Subcutaneous abdominal adipose tissue (tissue), 5 donors: ENCODE measurements around the gene ACAP2.
"Not testable (repeated sequence)": the region's sequence is repeated elsewhere in the genome, so short reads cannot be mapped to it uniquely, and the experiment has no call there.

ENCODE experiments used
- H3K27ac ChIP-seq: one replicate; pipeline ENCODE4 v1.7.0; 2013; ENCODE audit warnings: low read depth, mild to moderate bottlenecking, inconsistent platforms, low read length, moderate library complexity
- H3K27me3 ChIP-seq, 5 donors: one replicate each; pipeline ENCODE4 v1.7.0; 2013; ENCODE audit warnings: low read length in 5 of 5, inconsistent platforms in 1 of 5; ENCODE audit not compliant: control insufficient read depth in 5 of 5, insufficient read depth in 4 of 5
- H3K36me3 ChIP-seq, 5 donors: one replicate each; pipeline ENCODE4 v1.7.0; 2013; ENCODE audit warnings: low read length in 5 of 5; ENCODE audit not compliant: control insufficient read depth in 5 of 5, insufficient read depth in 5 of 5
- H3K4me1 ChIP-seq, 5 donors: one replicate each; pipeline ENCODE4 v1.7.0; 2013; ENCODE audit warnings: low read length in 5 of 5, mild to moderate bottlenecking in 3 of 5, moderate library complexity in 1 of 5; ENCODE audit not compliant: control insufficient read depth in 5 of 5, insufficient read depth in 5 of 5
- H3K4me3 ChIP-seq, 5 donors: one replicate each; pipeline ENCODE4 v1.7.0; 2013; ENCODE audit warnings: low read length in 5 of 5, low read depth in 1 of 5
- H3K9ac ChIP-seq, 5 donors: one replicate each; pipeline ENCODE4 v1.7.0; 2013; ENCODE audit warnings: low read length in 5 of 5, mild to moderate bottlenecking in 4 of 5, moderate library complexity in 3 of 5
- H3K9me3 ChIP-seq, 5 donors: one replicate each; pipeline ENCODE4 v1.7.0; 2013; ENCODE audit warnings: low read length in 5 of 5; ENCODE audit not compliant: control insufficient read depth in 5 of 5
- donor health status: healthy.
- donor health status: healthy.
- donor health status: healthy.
- donor health status: healthy.
- donor health status: healthy.

Gene ACAP2

DNA sequence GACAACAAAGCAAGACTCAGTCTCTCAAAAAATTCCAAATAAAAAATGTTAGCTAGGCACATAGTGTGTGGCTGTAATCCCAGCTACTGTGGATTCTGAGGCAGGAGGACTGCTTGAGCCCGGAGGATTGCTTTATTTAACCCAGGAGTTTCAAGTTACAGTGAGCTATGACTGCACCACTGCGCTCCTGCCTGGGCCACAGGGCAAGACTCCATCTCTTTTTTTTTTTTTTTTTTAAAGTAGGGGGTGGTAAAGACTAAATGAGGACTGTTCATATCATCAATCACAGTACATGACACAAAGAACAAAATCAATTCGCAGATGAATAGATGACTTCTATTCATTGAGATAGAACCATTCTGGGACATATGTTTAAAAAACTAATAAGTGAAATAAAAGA, 48.1 kb downstream of the ACAP2 start:
- Histone ChIP-seq H3K4me3 (no peak overlapping the region), H3K36me3 (peaks cover 0 to 2% (median 0%) of the 10 kb centered on the region in 5 donors), H3K4me1 (peaks cover 0 to 33% (median 10%) of the 10 kb centered on the region in 5 donors), H3K9ac (no peak overlapping the region), H3K27me3 (no peaks in the 10 kb centered on the region), H3K9me3 (no peaks in the 10 kb centered on the region), H3K27ac (no peak overlapping the region)

DNA sequence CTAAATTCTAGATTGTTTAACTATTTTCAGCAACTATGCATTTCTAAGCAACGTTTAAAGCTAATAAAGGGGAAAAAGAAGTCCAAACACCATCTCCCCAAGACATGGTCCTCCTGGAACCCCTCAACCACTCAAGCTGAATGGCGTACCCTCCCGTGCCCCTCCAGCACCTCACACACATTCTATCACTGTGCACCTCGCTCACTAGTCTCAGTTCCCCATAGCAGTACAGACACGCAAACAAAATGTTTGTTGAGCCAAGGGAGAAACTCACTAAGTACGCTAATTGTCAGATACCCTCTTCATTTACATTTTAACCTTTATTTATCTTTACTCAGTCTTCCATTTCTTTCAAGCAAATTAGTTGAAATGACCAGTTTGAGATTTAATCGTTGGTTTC, 48.8 kb downstream of the ACAP2 start:
- no peak overlapping the region for H3K27ac ChIP-seq
- peaks cover 0 to 33% (median 10%) of the 10 kb centered on the region in 5 donors for H3K4me1 ChIP-seq

DNA sequence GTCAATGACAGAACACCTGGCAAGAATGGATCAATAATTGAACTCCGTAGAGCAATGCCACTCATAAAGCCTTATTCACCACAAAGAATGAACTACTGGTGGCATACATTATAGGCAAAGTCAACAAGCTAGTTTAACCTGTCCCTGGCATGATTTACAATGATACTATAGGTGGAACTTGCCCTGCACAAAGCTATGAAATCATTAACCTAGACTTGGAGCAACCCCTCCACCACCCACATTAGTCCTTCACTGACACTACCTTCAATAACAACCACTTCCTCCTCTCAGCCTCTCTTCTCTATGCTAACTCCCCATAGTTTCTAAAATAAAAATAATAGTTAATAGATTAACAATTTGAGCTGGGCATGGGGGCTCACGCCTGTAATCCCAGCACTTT, 54.4 kb downstream of the ACAP2 start:
- Histone ChIP-seq H3K9ac (no peak overlapping the region), H3K36me3 (peaks cover 0 to 2% (median 0%) of the 10 kb centered on the region in 5 donors), H3K4me1 (peaks cover 0 to 6% (median 0%) of the 10 kb centered on the region in 5 donors), H3K27me3 (no peaks in the 10 kb centered on the region), H3K27ac (no peak overlapping the region), H3K9me3 (no peaks in the 10 kb centered on the region), H3K4me3 (no peak overlapping the region)

More for the DNA sequence above, 48.8 kb downstream of the ACAP2 start:
- no peaks in the 10 kb centered on the region for H3K9me3 ChIP-seq
- no peak overlapping the region for H3K9ac ChIP-seq
- peaks cover 0 to 2% (median 0%) of the 10 kb centered on the region in 5 donors for H3K36me3 ChIP-seq
- H3K27me3 ChIP-seq, result no peaks in the 10 kb centered on the region
- H3K4me3 ChIP-seq, result no peak overlapping the region

DNA sequence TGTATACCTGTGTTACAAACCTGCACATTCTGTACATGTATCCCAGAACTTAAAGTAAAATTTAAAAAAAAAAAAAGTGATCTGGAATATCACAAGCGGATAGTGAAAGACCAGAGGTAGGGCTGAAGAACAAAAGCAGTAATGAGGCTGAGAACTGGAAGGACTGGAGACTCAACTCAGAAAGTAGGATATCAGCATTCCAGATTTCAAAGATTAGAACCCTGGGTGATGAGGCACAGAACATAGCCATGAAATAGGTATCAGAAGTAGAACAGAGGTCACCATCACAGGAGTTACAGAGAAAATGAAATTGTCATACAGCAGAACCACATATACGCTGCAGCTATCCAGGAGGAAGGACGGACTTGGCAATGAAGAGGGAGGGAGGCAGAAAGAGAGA, 56.1 kb downstream of the ACAP2 start:
- no peak overlapping the region for H3K9ac ChIP-seq
- H3K36me3 ChIP-seq, result peaks cover 0 to 2% (median 0%) of the 10 kb centered on the region in 5 donors
- H3K27ac ChIP-seq, result no peak overlapping the region
- H3K4me3 ChIP-seq, result no peak overlapping the region
- H3K27me3 ChIP-seq, result no peaks in the 10 kb centered on the region
- no peaks in the 10 kb centered on the region for H3K9me3 ChIP-seq
- H3K4me1 ChIP-seq, result peaks cover 0 to 6% (median 0%) of the 10 kb centered on the region in 5 donors

DNA sequence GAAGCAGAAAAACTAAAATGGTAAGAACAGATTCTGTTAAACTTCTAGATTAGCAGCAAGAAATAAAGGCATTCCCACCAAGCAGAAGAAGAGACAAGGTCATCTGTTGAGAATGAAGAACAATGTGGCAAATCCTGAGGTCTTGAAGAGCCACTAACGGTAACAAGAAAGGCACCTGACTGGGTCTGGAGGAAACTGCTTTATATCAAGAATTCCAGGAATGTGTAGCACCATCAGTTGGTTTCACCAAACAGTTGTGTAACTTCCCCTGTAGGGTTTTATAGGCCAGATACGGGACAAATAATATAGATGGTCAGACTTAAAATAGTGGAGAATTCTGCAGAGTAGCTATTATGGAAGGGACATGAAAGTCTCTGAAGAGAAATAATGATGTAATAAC, 57.3 kb downstream of the ACAP2 start:
- Histone ChIP-seq H3K27me3 (no peaks in the 10 kb centered on the region), H3K9me3 (no peaks in the 10 kb centered on the region), H3K4me1 (peaks cover 0 to 6% (median 0%) of the 10 kb centered on the region in 5 donors), H3K27ac (no peak overlapping the region), H3K36me3 (peaks cover 0 to 9% (median 3%) of the 10 kb centered on the region in 5 donors), H3K9ac (no peak overlapping the region), H3K4me3 (no peak overlapping the region)

DNA sequence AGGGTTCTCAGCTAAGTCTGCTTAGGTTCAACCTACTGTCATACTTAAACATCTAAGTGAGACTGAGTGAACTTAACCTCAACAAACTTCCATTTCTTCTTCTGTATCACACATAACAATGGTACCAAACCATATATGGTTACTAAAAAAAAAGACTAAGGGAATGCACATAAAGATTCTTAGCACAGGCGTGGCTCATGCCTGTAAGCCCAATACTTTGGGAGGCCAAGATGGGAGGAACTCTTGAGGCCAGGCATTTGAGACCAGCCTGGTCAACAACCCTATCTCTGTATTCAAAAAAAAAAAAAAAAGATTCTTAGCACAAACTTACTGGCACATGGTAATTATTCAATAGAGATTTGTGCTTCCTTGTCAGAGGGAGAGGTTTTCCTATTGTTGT, 57.9 kb downstream of the ACAP2 start:
- no peaks in the 10 kb centered on the region for H3K9me3 ChIP-seq
- peaks cover 0 to 6% (median 0%) of the 10 kb centered on the region in 5 donors for H3K4me1 ChIP-seq

DNA sequence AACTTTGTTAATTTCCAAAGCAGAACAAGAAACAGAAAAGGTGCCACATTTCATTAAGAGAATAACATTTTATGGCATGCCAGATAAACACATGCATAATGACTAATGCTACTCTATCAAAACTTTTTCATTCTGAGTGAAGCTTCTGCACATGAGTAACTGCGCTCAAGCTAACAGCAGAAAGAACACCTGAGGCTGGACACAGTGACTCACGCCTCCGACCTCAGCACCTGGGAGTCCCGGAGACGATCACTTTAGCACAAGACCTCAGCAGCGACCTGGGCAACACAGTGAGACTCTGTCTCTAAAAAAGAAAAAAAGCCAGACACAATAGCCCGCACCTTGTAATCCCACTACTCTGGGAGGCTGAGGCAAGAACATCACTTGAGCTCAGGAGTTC, 70.6 kb downstream of the ACAP2 start:
- H3K4me1 ChIP-seq, result no peaks in the 10 kb centered on the region
- no peak overlapping the region for H3K4me3 ChIP-seq
- H3K27ac ChIP-seq, result no peak overlapping the region
- no peaks in the 10 kb centered on the region for H3K9me3 ChIP-seq
- H3K36me3 ChIP-seq, result peaks cover 7 to 16% (median 10%) of the 10 kb centered on the region in 5 donors
- H3K27me3 ChIP-seq, result no peaks in the 10 kb centered on the region
- no peak overlapping the region for H3K9ac ChIP-seq

More for the DNA sequence above, 57.9 kb downstream of the ACAP2 start:
- no peak overlapping the region for H3K9ac ChIP-seq
- H3K36me3 ChIP-seq, result peaks cover 0 to 9% (median 3%) of the 10 kb centered on the region in 5 donors
- no peak overlapping the region for H3K27ac ChIP-seq
- no peak overlapping the region for H3K4me3 ChIP-seq
- H3K27me3 ChIP-seq, result no peaks in the 10 kb centered on the region

DNA sequence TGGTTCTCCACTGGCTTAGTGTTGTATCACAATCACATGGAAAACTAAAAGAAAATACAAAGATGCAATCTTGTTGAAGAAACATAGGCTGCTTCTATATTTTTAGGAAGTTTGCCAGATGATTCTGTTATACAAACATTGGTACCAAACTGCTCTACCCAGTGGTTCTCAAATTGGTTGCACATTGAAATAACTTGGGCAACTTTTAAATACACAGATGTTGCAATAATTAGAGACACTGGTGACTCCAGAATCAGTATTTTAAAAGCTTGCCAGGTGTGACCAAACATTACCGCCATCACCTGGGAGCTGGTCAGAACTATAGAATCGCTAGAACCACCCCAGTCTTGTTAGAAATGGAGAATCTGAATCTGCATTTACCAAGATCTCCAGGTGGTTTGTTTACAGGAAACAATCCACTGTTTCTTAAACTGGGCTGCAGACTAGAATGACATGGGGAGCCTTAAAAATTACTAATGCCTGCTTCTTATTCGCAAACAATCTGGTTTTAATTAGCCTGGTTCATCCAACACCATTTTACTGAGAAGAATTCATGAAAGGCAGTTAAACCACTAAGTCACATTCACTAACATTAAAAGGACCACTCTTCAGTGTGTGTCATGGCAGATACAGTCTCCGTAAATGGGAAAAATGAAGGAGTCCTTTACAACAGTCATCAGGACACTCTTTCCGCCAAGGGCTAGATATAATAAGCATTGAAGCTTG, 76.5 kb downstream of the ACAP2 start:
- H3K9ac ChIP-seq, result no peak overlapping the region
- peaks cover 0 to 3% (median 0%) of the 10 kb centered on the region in 5 donors for H3K9me3 ChIP-seq
- H3K4me3 ChIP-seq, result no peak overlapping the region
- H3K27ac ChIP-seq, result no peak overlapping the region
- H3K4me1 ChIP-seq, result no peaks in the 10 kb centered on the region
- peaks cover 3 to 16% (median 7%) of the 10 kb centered on the region in 5 donors for H3K36me3 ChIP-seq
- no peaks in the 10 kb centered on the region for H3K27me3 ChIP-seq

DNA sequence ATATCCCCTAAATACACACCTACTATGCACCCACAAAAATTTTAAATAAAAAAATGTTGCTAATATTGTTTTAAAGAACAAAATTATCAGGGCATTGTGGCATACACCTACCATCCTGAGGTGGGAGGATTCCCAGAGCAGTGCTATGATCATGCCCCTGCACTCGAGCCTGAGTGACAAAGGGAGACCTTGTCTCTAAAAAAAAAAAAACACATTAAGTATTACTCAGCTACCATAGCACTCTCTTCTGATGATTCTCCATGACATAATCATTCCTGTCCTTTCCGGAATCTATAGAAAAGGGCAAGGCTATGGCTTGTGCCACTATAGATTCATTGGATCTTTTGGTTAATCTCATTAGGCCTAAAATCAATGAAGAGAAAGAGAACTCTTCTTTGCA, 77.4 kb downstream of the ACAP2 start:
- no peak overlapping the region for H3K4me3 ChIP-seq
- peaks cover 2 to 16% (median 7%) of the 10 kb centered on the region in 5 donors for H3K36me3 ChIP-seq
- H3K9ac ChIP-seq, result no peak overlapping the region
- H3K27ac ChIP-seq, result no peak overlapping the region
- H3K27me3 ChIP-seq, result no peaks in the 10 kb centered on the region
- H3K4me1 ChIP-seq, result no peaks in the 10 kb centered on the region
- H3K9me3 ChIP-seq, result peaks cover 0 to 3% (median 0%) of the 10 kb centered on the region in 5 donors

DNA sequence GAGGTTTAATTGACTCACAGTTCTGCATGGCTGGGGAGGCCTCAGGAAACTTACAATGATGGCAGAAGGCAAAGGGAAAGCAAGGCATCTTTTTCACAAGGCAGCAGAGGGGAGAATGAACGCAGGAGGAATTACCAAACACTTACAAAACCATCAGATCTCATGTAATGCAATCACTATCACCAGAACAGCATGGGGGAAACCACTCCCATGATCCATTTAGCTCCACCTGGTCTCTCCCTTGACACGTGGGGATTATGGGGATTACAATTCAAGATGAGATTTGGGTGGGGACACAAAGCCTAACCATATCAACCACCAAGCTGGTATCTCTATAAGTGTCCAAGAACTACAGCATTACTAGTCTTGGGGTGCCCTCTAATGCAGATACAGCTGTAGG, 85.0 kb downstream of the ACAP2 start:
- H3K9me3 ChIP-seq, H3K4me3 ChIP-seq, H3K9ac ChIP-seq, H3K27ac ChIP-seq, H3K4me1 ChIP-seq, H3K27me3 ChIP-seq: not testable (repeated sequence)
- peaks cover 0 to 18% (median 6%) of the 10 kb centered on the region in 5 donors for H3K36me3 ChIP-seq
